Neutrophil (primary cell): Measurements from ENCODE around the gene HHIPL1.

Experiments
- H3K27ac ChIP-seq: fragments of 200-600 bp; sonication (generic); 2 replicates; pipeline ENCODE4 v1.5.1; 2016; ENCODE audit warnings: mild to moderate bottlenecking, moderate library complexity
- H3K27me3 ChIP-seq: fragments of 200-600 bp; sonication (generic); 2 replicates; pipeline ENCODE4 v1.6.0; 2016; ENCODE audit warnings: mild to moderate bottlenecking
- H3K36me3 ChIP-seq: fragments of 200-600 bp; sonication (generic); 2 replicates; pipeline ENCODE4 v1.5.1; 2017
- H3K4me1 ChIP-seq, 2 experiments: fragments of 200-600 bp in 1 of 2; sonication (generic) in 1 of 2; 1 replicate in 1 of 2; 2 replicates in 1 of 2; pipeline versions ENCODE4 v1.5.1 to v1.6.1; 2013 to 2016; ENCODE audit warnings: low read depth in 1 of 2, low read length in 1 of 2, mild to moderate bottlenecking in 1 of 2, moderate library complexity in 1 of 2; ENCODE audit not compliant: control insufficient read depth in 1 of 2, insufficient read depth in 1 of 2
- H3K4me3 ChIP-seq, 2 experiments: fragments of 200-600 bp in 1 of 2; sonication (generic) in 1 of 2; 1 replicate in 1 of 2; 2 replicates in 1 of 2; pipeline ENCODE4 v1.5.1; 2013 to 2016; ENCODE audit warnings: low read depth in 1 of 2, low read length in 1 of 2, mild to moderate bottlenecking in 1 of 2, moderate library complexity in 1 of 2
- H3K9me3 ChIP-seq: fragments of 200-600 bp; sonication (generic); 2 replicates; pipeline ENCODE4 v1.5.1; 2016
- TF ChIP-seq, protein P1 (sequence below): fragments of 200-600 bp; sonication (generic); IDR thresholded peaks from 2 replicates; pipeline ENCODE4 v1.5.1; 2016; ENCODE audit warnings: antibody characterized with exemption

The HHIPL1 gene

DNA sequence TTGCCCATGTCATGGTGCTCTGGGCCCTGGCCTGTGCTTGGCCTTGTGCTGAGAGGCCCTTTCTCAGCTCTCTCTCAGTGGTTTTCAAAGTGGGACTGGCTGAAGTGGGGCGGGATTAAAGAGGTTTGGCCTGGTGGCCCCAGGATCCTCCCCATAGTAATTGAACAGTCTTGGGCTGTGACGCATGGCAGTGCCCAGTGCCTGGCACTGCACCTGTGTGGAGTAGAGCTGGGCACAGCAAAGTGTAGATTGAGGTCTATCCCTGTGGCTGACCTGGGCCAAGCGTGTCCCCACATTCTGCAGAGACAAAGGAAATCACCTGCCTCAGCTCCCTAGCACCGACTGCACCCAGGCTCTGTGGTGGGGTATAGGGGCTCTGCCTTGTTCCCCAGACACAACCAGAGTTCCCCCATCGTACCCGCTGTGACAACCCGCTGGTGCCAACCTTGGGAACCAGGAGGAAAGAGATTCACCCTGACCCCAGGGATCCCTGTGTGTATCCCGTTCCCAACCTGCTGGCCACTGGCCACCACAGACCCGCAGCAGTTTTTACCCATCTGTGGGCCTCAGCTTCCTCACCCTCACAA is 29.2 kb downstream of the HHIPL1 start:
- H3K27ac ChIP-seq, result no peak overlapping the region
- peaks cover 48% of the 10 kb centered on the region for H3K27me3 ChIP-seq
- no peak overlapping the region for H3K4me3 ChIP-seq
- H3K4me1 ChIP-seq, result peaks cover 0 to 11% of the 10 kb centered on the region in 2 experiments
- H3K36me3 ChIP-seq, result no peaks in the 10 kb centered on the region
- TF ChIP-seq, protein P1, sequence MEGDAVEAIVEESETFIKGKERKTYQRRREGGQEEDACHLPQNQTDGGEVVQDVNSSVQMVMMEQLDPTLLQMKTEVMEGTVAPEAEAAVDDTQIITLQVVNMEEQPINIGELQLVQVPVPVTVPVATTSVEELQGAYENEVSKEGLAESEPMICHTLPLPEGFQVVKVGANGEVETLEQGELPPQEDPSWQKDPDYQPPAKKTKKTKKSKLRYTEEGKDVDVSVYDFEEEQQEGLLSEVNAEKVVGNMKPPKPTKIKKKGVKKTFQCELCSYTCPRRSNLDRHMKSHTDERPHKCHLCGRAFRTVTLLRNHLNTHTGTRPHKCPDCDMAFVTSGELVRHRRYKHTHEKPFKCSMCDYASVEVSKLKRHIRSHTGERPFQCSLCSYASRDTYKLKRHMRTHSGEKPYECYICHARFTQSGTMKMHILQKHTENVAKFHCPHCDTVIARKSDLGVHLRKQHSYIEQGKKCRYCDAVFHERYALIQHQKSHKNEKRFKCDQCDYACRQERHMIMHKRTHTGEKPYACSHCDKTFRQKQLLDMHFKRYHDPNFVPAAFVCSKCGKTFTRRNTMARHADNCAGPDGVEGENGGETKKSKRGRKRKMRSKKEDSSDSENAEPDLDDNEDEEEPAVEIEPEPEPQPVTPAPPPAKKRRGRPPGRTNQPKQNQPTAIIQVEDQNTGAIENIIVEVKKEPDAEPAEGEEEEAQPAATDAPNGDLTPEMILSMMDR, result no peak
- peaks cover 7% of the 10 kb centered on the region for H3K9me3 ChIP-seq

DNA sequence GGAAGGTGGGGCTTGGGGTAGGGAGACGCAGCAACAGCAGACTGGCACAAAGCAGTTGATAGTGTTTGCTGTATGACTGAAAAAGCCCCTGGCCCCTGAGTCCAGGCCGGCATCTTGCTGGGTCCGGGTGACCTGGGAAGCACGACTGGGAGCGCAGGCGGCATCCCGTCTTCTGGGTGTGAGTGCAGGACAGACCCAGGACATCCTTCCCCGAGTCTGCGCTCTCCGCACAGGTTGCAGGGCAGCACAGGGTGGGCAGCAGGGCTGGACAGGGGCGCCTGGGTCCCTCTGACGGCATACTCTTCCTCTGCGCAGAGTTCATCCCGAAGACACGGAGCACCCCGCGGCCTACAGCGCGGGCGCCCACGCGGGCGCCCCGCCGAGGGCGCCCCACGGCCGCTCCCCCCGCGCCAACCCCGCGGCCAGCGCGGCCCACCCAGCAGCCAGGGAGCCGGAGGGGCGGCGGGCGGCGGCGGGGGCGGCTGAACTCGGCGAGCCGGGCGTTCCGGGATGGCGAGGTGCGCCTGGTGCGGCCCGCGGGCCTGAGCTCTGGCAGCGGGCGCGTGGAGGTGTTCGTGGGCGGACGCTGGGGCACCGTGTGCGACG is 29.9 kb downstream of the HHIPL1 start:
- TF ChIP-seq, protein P1, result no peak
- Histone ChIP-seq H3K36me3 (no peaks in the 10 kb centered on the region), H3K9me3 (peaks cover 7% of the 10 kb centered on the region), H3K27me3 (peaks cover 52% of the 10 kb centered on the region), H3K4me1 (peaks cover 0 to 11% of the 10 kb centered on the region in 2 experiments), H3K4me3 (no peak overlapping the region), H3K27ac (no peak overlapping the region)

DNA sequence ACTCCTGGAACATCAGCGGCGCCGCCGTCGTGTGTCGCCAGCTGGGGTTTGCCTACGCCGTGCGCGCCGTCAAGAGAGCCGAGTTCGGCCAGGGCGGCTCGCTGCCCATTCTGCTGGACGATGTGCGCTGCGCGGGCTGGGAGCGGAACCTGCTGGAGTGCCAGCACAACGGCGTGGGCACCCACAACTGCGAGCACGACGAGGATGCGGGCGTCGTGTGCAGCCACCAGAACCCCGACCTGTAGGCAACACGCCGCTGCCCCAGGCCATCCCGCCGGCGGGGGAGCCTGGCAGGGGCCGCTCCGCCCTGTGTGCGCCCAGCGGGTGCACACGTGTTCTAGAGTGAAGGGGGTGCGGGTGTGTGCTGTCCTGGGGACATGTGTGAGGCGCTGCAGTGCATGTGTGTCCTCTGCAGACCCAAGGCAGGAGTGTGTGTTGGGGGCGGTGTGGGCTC is 30.5 kb downstream of the HHIPL1 start:
- Histone ChIP-seq H3K4me3 (no peak overlapping the region), H3K4me1 (peaks cover 0 to 11% of the 10 kb centered on the region in 2 experiments), H3K9me3 (peaks cover 7% of the 10 kb centered on the region), H3K27me3 (peaks cover 56% of the 10 kb centered on the region), H3K27ac (no peak overlapping the region), H3K36me3 (no peaks in the 10 kb centered on the region)
- TF ChIP-seq, protein P1, result no peak

DNA sequence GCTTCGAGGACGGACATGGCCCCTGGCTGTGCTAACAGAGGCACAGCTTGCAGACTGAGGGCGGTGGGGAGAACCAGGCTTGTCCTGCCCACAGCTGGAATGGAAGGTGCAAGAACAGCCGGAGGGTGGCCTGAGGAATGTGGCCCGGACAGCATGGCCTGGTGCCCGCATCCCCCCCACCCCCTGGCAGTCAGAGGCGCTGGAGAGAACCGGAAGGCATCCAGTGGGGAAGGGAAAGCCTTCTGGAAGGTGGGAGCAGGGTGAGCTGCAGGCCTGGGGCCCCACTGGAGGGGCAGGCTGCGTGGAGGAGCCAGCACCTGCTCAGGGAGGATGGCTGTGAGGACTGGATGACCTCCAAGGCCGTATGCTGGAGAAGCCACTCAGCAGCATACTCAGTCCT is 31.0 kb downstream of the HHIPL1 start:
- Histone ChIP-seq H3K4me1 (peaks cover 0 to 11% of the 10 kb centered on the region in 2 experiments), H3K27ac (no peak overlapping the region), H3K9me3 (peaks cover 7% of the 10 kb centered on the region), H3K4me3 (no peak overlapping the region), H3K27me3 (peaks cover 56% of the 10 kb centered on the region), H3K36me3 (no peaks in the 10 kb centered on the region)
- TF ChIP-seq, protein P1, result no peak

DNA sequence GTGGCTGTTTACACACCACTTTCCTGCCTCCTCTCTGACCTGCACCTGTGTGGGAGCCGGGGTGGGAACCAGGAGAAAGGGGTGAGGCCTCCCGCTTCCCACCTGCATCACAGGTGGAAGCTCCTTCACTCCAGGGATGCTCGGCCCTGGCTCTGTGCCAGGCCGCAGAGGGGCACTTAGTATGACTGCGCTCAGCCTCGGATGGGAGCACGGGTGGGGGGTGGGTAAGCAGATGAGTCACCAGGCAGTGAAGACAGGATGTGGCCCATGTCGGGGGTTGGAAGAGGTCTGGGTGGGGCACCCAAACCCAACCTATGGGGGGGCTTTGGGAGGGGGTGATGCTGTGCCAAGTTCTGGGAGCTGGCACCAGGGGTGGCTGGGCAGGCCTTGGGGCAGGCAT is 31.7 kb downstream of the HHIPL1 start:
- H3K9me3 ChIP-seq, result peaks cover 7% of the 10 kb centered on the region

More for the DNA sequence above, 31.7 kb downstream of the HHIPL1 start:
- no peak overlapping the region for H3K27ac ChIP-seq
- peaks cover 59% of the 10 kb centered on the region for H3K27me3 ChIP-seq
- H3K4me1 ChIP-seq, result peaks cover 0 to 11% of the 10 kb centered on the region in 2 experiments
- no peaks in the 10 kb centered on the region for H3K36me3 ChIP-seq
- no peak overlapping the region for H3K4me3 ChIP-seq
- TF ChIP-seq, protein P1, result no peak
